ENCODE results near the gene PKP4.

The PKP4 gene

GRCh38 chr2:158723181-158723838 is 266.6 kb downstream of the PKP4 start:
- DNase-seq, result no peak

GRCh38 chr2:158723921-158724802 is 267.4 kb downstream of the PKP4 start:
- DNase-seq, result no peak

GRCh38 chr2:158724803-158725381 is 268.1 kb downstream of the PKP4 start:
- no peak for DNase-seq

GRCh38 chr2:158725441-158725891 is 268.7 kb downstream of the PKP4 start:
- peak; percentile 72 for DNase-seq

- DNase-seq, result peak; percentile 52
Measured at GRCh38 chr2:158726911-158727592, 270.3 kb downstream of the PKP4 start.

GRCh38 chr2:158728422-158728821 is 271.7 kb downstream of the PKP4 start:
- DNase-seq, result no peak

GRCh38 chr2:158729451-158729850 is 272.7 kb downstream of the PKP4 start:
- no peak for DNase-seq

GRCh38 chr2:158729873-158730620 is 273.3 kb downstream of the PKP4 start:
- DNase-seq, result no peak

- DNase-seq, result no peak
Measured at GRCh38 chr2:158730621-158731140, 273.9 kb downstream of the PKP4 start.

GRCh38 chr2:158731386-158731785 is 274.6 kb downstream of the PKP4 start:
- no peak for DNase-seq

All from NCI-H748 treated with DMSO at 0.1 percent for 48 hours (cell line).